Embryonic facial prominence (tissue), 1 donor: ENCODE results near the gene PRRX1.

ENCODE experiments used
- DNase-seq: peaks from one replicate; pipeline ENCODE4 v3.0.0-alpha.2; 2016; ENCODE audit errors: extremely low spot score

Gene PRRX1

GRCh38 chr1:170768929-170769328, 105.0 kb downstream of the PRRX1 start:
- no peak for DNase-seq

GRCh38 chr1:170769691-170770090, 105.8 kb downstream of the PRRX1 start:
- no peak for DNase-seq

- DNase-seq = no peak
Measured at GRCh38 chr1:170770254-170770653, 106.3 kb downstream of the PRRX1 start.

GRCh38 chr1:170776252-170776651, 112.3 kb downstream of the PRRX1 start:
- DNase-seq = no peak

GRCh38 chr1:170776777-170777176, 112.8 kb downstream of the PRRX1 start:
- no peak for DNase-seq
